SHP77 (cell line): ENCODE results near the gene DIRAS1.

Source experiments
- DNase-seq, 2 experiments: peaks; one replicate each; lab custom pipeline; 2025; lab: John Stamatoyannopoulos, UW

The DIRAS1 gene

GRCh38 chr19:2720777-2721569 lies at the start of gene DIRAS1:
Gene DIRAS1, minus strand, starts transcription at chr19:2721372. Its CDS starts 3,566 bp downstream, at chr19:2717806.
- no peak for DNase-seq

GRCh38 chr19:2770055-2771013 lies 49.2 kb upstream of the DIRAS1 start:
- DNase-seq, result no peak

GRCh38 chr19:2769218-2769617 lies 48.0 kb upstream of the DIRAS1 start:
- DNase-seq, result no peak

GRCh38 chr19:2768365-2769132 lies 47.4 kb upstream of the DIRAS1 start:
- DNase-seq, result no peak

- no peak for DNase-seq
Observed at GRCh38 chr19:2767688-2768087, 46.5 kb upstream of the DIRAS1 start.

GRCh38 chr19:2766594-2767372 lies 45.6 kb upstream of the DIRAS1 start:
- DNase-seq, result no peak

GRCh38 chr19:2765376-2765775 lies 44.2 kb upstream of the DIRAS1 start:
- DNase-seq, result no peak

GRCh38 chr19:2764945-2765344 lies 43.8 kb upstream of the DIRAS1 start:
- DNase-seq, result no peak

GRCh38 chr19:2763687-2764086 lies 42.5 kb upstream of the DIRAS1 start:
- no peak for DNase-seq

- DNase-seq, result no peak
Observed at GRCh38 chr19:2762783-2763496, 41.8 kb upstream of the DIRAS1 start.

- DNase-seq, result no peak
Observed at GRCh38 chr19:2761876-2762782, 41.0 kb upstream of the DIRAS1 start.

GRCh38 chr19:2761309-2761677 lies 40.1 kb upstream of the DIRAS1 start:
- DNase-seq, result no peak

GRCh38 chr19:2759965-2760364 lies 38.8 kb upstream of the DIRAS1 start:
- no peak for DNase-seq

- DNase-seq, result no peak
Observed at GRCh38 chr19:2759362-2759761, 38.2 kb upstream of the DIRAS1 start.

- DNase-seq, result no peak
Observed at GRCh38 chr19:2758601-2759313, 37.6 kb upstream of the DIRAS1 start.

- no peak for DNase-seq
Observed at GRCh38 chr19:2756921-2757881, 36.0 kb upstream of the DIRAS1 start.

- DNase-seq, result no peak
Observed at GRCh38 chr19:2756477-2756876, 35.3 kb upstream of the DIRAS1 start.

GRCh38 chr19:2755811-2756210 lies 34.6 kb upstream of the DIRAS1 start:
- no peak for DNase-seq
